GM12864 (cell line): ENCODE data around the gene CCDC14.

ENCODE experiments used
- DNase-seq: peaks from one replicate; pipeline ENCODE4 v3.0.0-alpha.2; 2011; ENCODE audit warnings: low read depth
- H3K4me3 ChIP-seq: 2 replicates; pipeline ENCODE4 v1.5.1; 2011; ENCODE audit warnings: mild to moderate bottlenecking, low read depth, low read length, control low read depth
- CTCF ChIP-seq: IDR thresholded peaks from 2 replicates; pipeline ENCODE4 v1.5.1; 2011; ENCODE audit warnings: low read depth, mild to moderate bottlenecking, moderate library complexity, low read length, control low read depth, inconsistent platforms; ENCODE audit errors: missing control alignments

CCDC14 gene

GRCh38 chr3:123878807-123879206 is 82.2 kb downstream of the CCDC14 start:
- H3K4me3 ChIP-seq = no peak overlapping the region
- TF ChIP-seq CTCF = no peak
- DNase-seq = no peak

- H3K4me3 ChIP-seq = no peak overlapping the region
- no peak for TF ChIP-seq CTCF
- no peak for DNase-seq
These were observed 83.1 kb downstream of the CCDC14 start for GRCh38 chr3:123877965-123878364.

- H3K4me3 ChIP-seq = no peak overlapping the region
- DNase-seq = no peak
- no peak for TF ChIP-seq CTCF
These were observed 83.6 kb downstream of the CCDC14 start for GRCh38 chr3:123877466-123877865.

GRCh38 chr3:123876858-123877257 is 84.2 kb downstream of the CCDC14 start:
- H3K4me3 ChIP-seq = no peak overlapping the region
- no peak for DNase-seq
- TF ChIP-seq CTCF = peak; percentile 35

- no peak for TF ChIP-seq CTCF
- no peak overlapping the region for H3K4me3 ChIP-seq
- no peak for DNase-seq
These were observed 88.4 kb downstream of the CCDC14 start for GRCh38 chr3:123872621-123873020.

- no peak for DNase-seq
- no peak for TF ChIP-seq CTCF
- H3K4me3 ChIP-seq = no peak overlapping the region
These were observed 89.1 kb downstream of the CCDC14 start for GRCh38 chr3:123871946-123872345.

- no peak for TF ChIP-seq CTCF
- DNase-seq = no peak
- no peak overlapping the region for H3K4me3 ChIP-seq
These were observed 91.0 kb downstream of the CCDC14 start for GRCh38 chr3:123870033-123870432.
